GM23248 (cell line): ENCODE measurements around the gene GRAMD1B.

Experiments
- EZH2 ChIP-seq: fragments of 200-600 bp; sonication (generic); IDR thresholded peaks from 2 replicates; pipeline ENCODE4 v1.6.1; 2018; ENCODE audit warnings: antibody characterized with exemption, mild to moderate bottlenecking; ENCODE audit not compliant: insufficient read depth, poor library complexity, severe bottlenecking
- EZH2phosphoT487 ChIP-seq: fragments of 200-600 bp; sonication (generic); IDR thresholded peaks from 2 replicates; pipeline ENCODE4 v1.6.1; 2018; ENCODE audit warnings: antibody characterized with exemption, moderate library complexity, mild to moderate bottlenecking, low read depth; ENCODE audit not compliant: insufficient read depth

GRCh38 chr11:123426789-123427188 lies 3.3 kb upstream of the GRAMD1B start:
- TF ChIP-seq EZH2 (no peak), EZH2phosphoT487 (no peak)
